Loucy (cell line): Measurements from ENCODE around the gene CACNA2D3.

Source experiments
- H2AFZ ChIP-seq: fragments of 200-600 bp; sonication (generic); 2 replicates; pipeline ENCODE4 v1.6.0; 2016; ENCODE audit warnings: antibody characterized with exemption, mild to moderate bottlenecking, low read length, moderate library complexity
- H3F3A ChIP-seq: fragments of 200-600 bp; 2 replicates; pipeline ENCODE4 v1.6.0; 2016; ENCODE audit warnings: antibody characterized with exemption, low read depth, mild to moderate bottlenecking
- H3K27me3 ChIP-seq: fragments of 200-600 bp; sonication (generic); 2 replicates; pipeline ENCODE4 v1.6.1; 2014; ENCODE audit warnings: low read length, mild to moderate bottlenecking; ENCODE audit not compliant: insufficient read depth, poor library complexity, severe bottlenecking
- H3K36me3 ChIP-seq: fragments of 200-600 bp; sonication (generic); 2 replicates; pipeline ENCODE4 v1.6.1; 2016; ENCODE audit warnings: low read length; ENCODE audit not compliant: insufficient read depth
- H3K4me1 ChIP-seq: fragments of 200-600 bp; sonication (generic); 2 replicates; pipeline ENCODE4 v1.5.1; 2014; ENCODE audit warnings: low read length, mild to moderate bottlenecking; ENCODE audit not compliant: insufficient read depth, poor library complexity, severe bottlenecking
- H3K4me2 ChIP-seq: fragments of 200-600 bp; sonication (generic); 2 replicates; pipeline ENCODE4 v1.6.0; 2014; ENCODE audit warnings: antibody characterized with exemption, low read length, low read depth, mild to moderate bottlenecking; ENCODE audit not compliant: poor library complexity, severe bottlenecking
- H3K4me3 ChIP-seq: fragments of 200-600 bp; sonication (generic); 2 replicates; pipeline ENCODE4 v1.5.1; 2014; ENCODE audit warnings: low read length, mild to moderate bottlenecking, mixed read lengths; ENCODE audit not compliant: poor library complexity, severe bottlenecking
- H3K79me2 ChIP-seq: fragments of 200-600 bp; sonication (generic); 2 replicates; pipeline ENCODE4 v1.6.1; 2014; ENCODE audit warnings: low read length; ENCODE audit not compliant: insufficient read depth
- H3K9ac ChIP-seq: fragments of 200-600 bp; sonication (generic); 2 replicates; pipeline ENCODE4 v1.6.0; 2014; ENCODE audit warnings: mild to moderate bottlenecking, low read depth, low read length, moderate library complexity; ENCODE audit not compliant: poor library complexity, severe bottlenecking
- H3K9me2 ChIP-seq: fragments of 200-600 bp; sonication (generic); replicated peaks from 2 replicates; pipeline ENCODE4 v1.6.1; 2016; ENCODE audit warnings: low read depth, low read length, mixed read lengths
- H3K9me3 ChIP-seq: fragments of 200-600 bp; sonication (generic); 2 replicates; pipeline ENCODE4 v1.6.1; 2014; ENCODE audit warnings: mild to moderate bottlenecking, antibody characterized with exemption, low read length, low read depth; ENCODE audit not compliant: insufficient read depth
- H4K20me1 ChIP-seq: fragments of 200-600 bp; sonication (generic); 2 replicates; pipeline ENCODE4 v1.6.0; 2014; ENCODE audit warnings: antibody characterized with exemption, low read length, mild to moderate bottlenecking; ENCODE audit not compliant: insufficient read depth, poor library complexity, severe bottlenecking
- EZH2phosphoT487 ChIP-seq: fragments of 200-600 bp; IDR thresholded peaks from 2 replicates; pipeline ENCODE4 v1.6.1; 2018; ENCODE audit warnings: antibody characterized with exemption, mild to moderate bottlenecking, moderate library complexity, borderline replicate concordance
- TF ChIP-seq, protein P1 (sequence below): fragments of 200-600 bp; sonication (generic); conservative IDR thresholded peaks from 2 replicates; pipeline ENCODE4 v1.5.1; 2014; ENCODE audit warnings: mild to moderate bottlenecking, antibody characterized with exemption, low read length

Gene CACNA2D3

DNA sequence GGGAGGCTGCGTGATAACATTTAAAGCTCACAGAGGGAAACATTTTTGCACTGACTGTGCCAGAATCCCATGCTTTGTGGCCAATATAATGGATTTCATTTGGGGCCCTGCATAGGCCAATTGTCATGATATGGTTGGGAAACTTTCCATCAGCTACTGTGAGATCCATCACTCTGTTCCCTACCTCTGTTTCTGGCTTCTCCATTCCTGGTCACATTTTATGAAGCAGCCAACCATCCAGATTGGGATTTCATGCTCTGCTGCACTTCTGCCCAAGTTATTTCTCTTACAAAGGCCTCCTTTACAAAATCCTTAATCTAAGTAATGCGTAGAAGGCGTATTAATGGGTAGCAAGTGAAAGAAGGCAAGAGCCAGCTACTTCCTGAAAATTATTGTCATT, 584.4 kb downstream of the CACNA2D3 start:
- no peaks in the 10 kb centered on the region for H3K79me2 ChIP-seq
- no peak overlapping the region for H2AFZ ChIP-seq
- no peak for TF ChIP-seq EZH2phosphoT487
- TF ChIP-seq, protein P1, sequence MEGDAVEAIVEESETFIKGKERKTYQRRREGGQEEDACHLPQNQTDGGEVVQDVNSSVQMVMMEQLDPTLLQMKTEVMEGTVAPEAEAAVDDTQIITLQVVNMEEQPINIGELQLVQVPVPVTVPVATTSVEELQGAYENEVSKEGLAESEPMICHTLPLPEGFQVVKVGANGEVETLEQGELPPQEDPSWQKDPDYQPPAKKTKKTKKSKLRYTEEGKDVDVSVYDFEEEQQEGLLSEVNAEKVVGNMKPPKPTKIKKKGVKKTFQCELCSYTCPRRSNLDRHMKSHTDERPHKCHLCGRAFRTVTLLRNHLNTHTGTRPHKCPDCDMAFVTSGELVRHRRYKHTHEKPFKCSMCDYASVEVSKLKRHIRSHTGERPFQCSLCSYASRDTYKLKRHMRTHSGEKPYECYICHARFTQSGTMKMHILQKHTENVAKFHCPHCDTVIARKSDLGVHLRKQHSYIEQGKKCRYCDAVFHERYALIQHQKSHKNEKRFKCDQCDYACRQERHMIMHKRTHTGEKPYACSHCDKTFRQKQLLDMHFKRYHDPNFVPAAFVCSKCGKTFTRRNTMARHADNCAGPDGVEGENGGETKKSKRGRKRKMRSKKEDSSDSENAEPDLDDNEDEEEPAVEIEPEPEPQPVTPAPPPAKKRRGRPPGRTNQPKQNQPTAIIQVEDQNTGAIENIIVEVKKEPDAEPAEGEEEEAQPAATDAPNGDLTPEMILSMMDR: no peak
- H3K36me3 ChIP-seq: no peaks in the 10 kb centered on the region
- no peak overlapping the region for H3K4me2 ChIP-seq
- H3F3A ChIP-seq: no peaks in the 10 kb centered on the region
- H3K9me3 ChIP-seq: no peaks in the 10 kb centered on the region
- H3K9ac ChIP-seq: no peak overlapping the region
- H3K27me3 ChIP-seq: no peaks in the 10 kb centered on the region
- no peaks in the 10 kb centered on the region for H3K9me2 ChIP-seq
- H4K20me1 ChIP-seq: no peaks in the 10 kb centered on the region
- H3K4me3 ChIP-seq: no peak overlapping the region
- no peaks in the 10 kb centered on the region for H3K4me1 ChIP-seq

DNA sequence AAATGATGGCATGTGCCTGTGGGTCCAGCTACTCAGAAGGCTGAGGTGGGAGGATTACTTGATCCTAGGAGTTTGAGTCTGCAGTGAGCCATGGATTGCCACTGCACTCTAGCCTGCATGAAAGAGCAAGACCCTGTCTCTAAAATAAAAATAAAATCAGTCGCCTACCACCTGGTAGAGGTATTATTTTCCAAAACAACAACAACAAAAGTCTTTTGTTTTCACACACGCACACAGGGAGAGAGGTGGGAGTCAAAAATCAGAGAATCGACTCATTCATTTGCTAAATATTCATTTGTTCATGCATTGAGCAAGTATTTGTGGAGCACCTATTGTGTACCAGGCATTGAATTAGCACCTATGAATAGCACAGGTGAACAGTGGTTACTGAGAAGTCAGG, 587.4 kb downstream of the CACNA2D3 start:
- Histone ChIP-seq H3K27me3 (no peaks in the 10 kb centered on the region), H3K9ac (no peak overlapping the region), H3K4me3 (no peak overlapping the region), H3K79me2 (no peaks in the 10 kb centered on the region), H3K9me2 (no peaks in the 10 kb centered on the region), H3F3A (no peaks in the 10 kb centered on the region), H3K36me3 (no peaks in the 10 kb centered on the region), H3K9me3 (no peaks in the 10 kb centered on the region), H2AFZ (no peak overlapping the region), H3K4me1 (no peaks in the 10 kb centered on the region), H4K20me1 (no peaks in the 10 kb centered on the region), H3K4me2 (no peak overlapping the region)
- TF ChIP-seq, protein P1: no peak
- TF ChIP-seq EZH2phosphoT487: no peak

DNA sequence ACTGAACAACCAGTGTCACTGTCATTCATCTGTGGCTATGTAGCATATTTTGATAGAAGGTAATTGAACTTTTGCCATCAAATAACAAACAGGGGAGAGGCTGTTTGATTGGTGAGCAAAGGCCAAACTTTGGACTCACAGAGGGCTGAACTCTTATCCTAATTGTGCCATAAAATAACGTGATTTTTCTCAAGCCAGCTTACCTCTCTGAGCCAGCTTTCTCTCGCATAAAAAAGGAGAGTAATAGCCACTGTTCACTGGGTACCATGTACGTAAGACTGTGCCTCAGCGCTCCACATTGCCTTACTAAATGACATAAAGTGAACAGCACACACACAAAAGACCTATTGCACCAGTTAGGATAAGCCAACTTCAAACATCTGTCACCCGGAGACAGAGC, 588.6 kb downstream of the CACNA2D3 start:
- Histone ChIP-seq H3K4me2 (no peak overlapping the region), H3K4me3 (no peak overlapping the region), H3K79me2 (no peaks in the 10 kb centered on the region), H3K4me1 (no peaks in the 10 kb centered on the region), H3K9me2 (no peaks in the 10 kb centered on the region), H4K20me1 (no peaks in the 10 kb centered on the region), H3K9me3 (no peaks in the 10 kb centered on the region), H3K27me3 (no peaks in the 10 kb centered on the region), H3K36me3 (no peaks in the 10 kb centered on the region), H2AFZ (no peak overlapping the region), H3F3A (no peaks in the 10 kb centered on the region), H3K9ac (no peak overlapping the region)
- TF ChIP-seq EZH2phosphoT487: no peak
- TF ChIP-seq, protein P1: no peak
